PC-3 (cell line): Measurements from ENCODE around the gene CCDC192. TPM values are rescaled to one million over a fixed set of nuclear protein-coding genes. Genes with fewer than 3 reads are reported as not detected.

Experiments used
- ATAC-seq: fragments of 200-7000 bp; cut with Tn5 transposase; 2 replicates; pipeline ENCODE4 v1.9.1; 2020; ENCODE audit warnings: mild to moderate bottlenecking, moderate library complexity
- BruUV-seq: library from RNA; stranded (reverse); fragments of 400-500 nt; replicated peaks from 2 replicates; lab custom pipeline; 2021; lab: Mats Ljungman, UMichigan
- CTCF ChIA-PET: fragments of 300-600 bp; sonication (Branson Sonifier 250); formaldehyde crosslinking; loops from one replicate; lab custom pipeline; 2022; ENCODE audit warnings: antibody characterized with exemption; lab: Charles Lee
- POLR2A ChIA-PET: fragments of 300-600 bp; sonication (Branson Sonifier 250); formaldehyde crosslinking; loops from one replicate; lab custom pipeline; 2022; ENCODE audit warnings: antibody characterized with exemption; ENCODE audit not compliant: unreplicated experiment; lab: Charles Lee
- DNase-seq: peaks from one replicate; pipeline ENCODE4 v3.0.0-alpha.2; 2015
- H2AFZ ChIP-seq: fragments of 300-600 bp; sonication (generic); 2 replicates; pipeline ENCODE4 v1.6.0; 2016; ENCODE audit warnings: antibody characterized with exemption, low read length
- H3F3A ChIP-seq: fragments of 300-600 bp; sonication (generic); one replicate; pipeline ENCODE4 v1.6.0; 2017; ENCODE audit warnings: antibody characterized with exemption, low read length, control low read depth, mild to moderate bottlenecking; ENCODE audit not compliant: unreplicated experiment
- H3K27ac ChIP-seq: fragments of 300-600 bp; sonication (generic); 2 replicates; pipeline ENCODE4 v1.5.1; 2016; ENCODE audit warnings: mild to moderate bottlenecking, low read length
- H3K27me3 ChIP-seq: fragments of 300-600 bp; sonication (generic); 2 replicates; pipeline ENCODE4 v1.6.1; 2016; ENCODE audit warnings: low read length, mixed read lengths
- H3K36me3 ChIP-seq: fragments of 300-600 bp; sonication (generic); 2 replicates; pipeline ENCODE4 v1.6.1; 2016; ENCODE audit warnings: low read depth, mixed run types, low read length, mixed read lengths
- H3K4me1 ChIP-seq: fragments of 300-600 bp; sonication (generic); 2 replicates; pipeline ENCODE4 v1.5.1; 2016; ENCODE audit warnings: low read length; ENCODE audit not compliant: insufficient read depth
- H3K4me2 ChIP-seq: fragments of 300-600 bp; sonication (generic); 2 replicates; pipeline ENCODE4 v1.6.0; 2016; ENCODE audit warnings: low read length
- H3K4me3 ChIP-seq: fragments of 300-600 bp; sonication (generic); 2 replicates; pipeline ENCODE4 v1.5.1; 2016; ENCODE audit warnings: mild to moderate bottlenecking, low read length, mixed read lengths
- H3K79me2 ChIP-seq: fragments of 300-600 bp; sonication (generic); 2 replicates; pipeline ENCODE4 v1.6.1; 2017; ENCODE audit warnings: low read length, mixed read lengths
- H3K9ac ChIP-seq: fragments of 300-600 bp; sonication (generic); 2 replicates; pipeline ENCODE4 v1.6.0; 2016; ENCODE audit warnings: mild to moderate bottlenecking, low read length
- H3K9me2 ChIP-seq: fragments of 300-600 bp; sonication (generic); replicated peaks from 2 replicates; pipeline ENCODE4 v1.6.1; 2016; ENCODE audit warnings: mixed run types, low read length, mixed read lengths
- H3K9me3 ChIP-seq: fragments of 300-600 bp; sonication (generic); 2 replicates; pipeline ENCODE4 v1.6.1; 2016; ENCODE audit warnings: low read length, mixed read lengths
- H4K20me1 ChIP-seq: fragments of 300-600 bp; sonication (generic); 2 replicates; pipeline ENCODE4 v1.6.1; 2016; ENCODE audit warnings: low read length, mixed read lengths
- CTCF ChIP-seq: fragments of 300-600 bp; sonication (generic); conservative IDR thresholded peaks from 2 replicates; pipeline ENCODE4 v1.5.1; 2017; ENCODE audit warnings: antibody characterized with exemption, low read depth, mild to moderate bottlenecking, low read length
- EZH2 ChIP-seq: fragments of 300-600 bp; sonication (generic); IDR thresholded peaks from one replicate; pipeline ENCODE4 v1.6.1; 2017; ENCODE audit warnings: antibody characterized with exemption, mild to moderate bottlenecking, low read length; ENCODE audit not compliant: unreplicated experiment
- EZH2phosphoT487 ChIP-seq: fragments of 300-600 bp; sonication (generic); IDR thresholded peaks from 2 replicates; pipeline ENCODE4 v1.6.1; 2018; ENCODE audit warnings: mild to moderate bottlenecking, antibody characterized with exemption, low read length, borderline replicate concordance
- intact Hi-C: fragments of 100-400 bp; cut with micrococcal nuclease; formaldehyde crosslinking; loops from 2 replicates; pipeline ENCODE4 v1.9.0; 2023
- total RNA-seq: library from RNA; depleted of rRNA; stranded (reverse); fragments of >200 nt; gene quantifications from 2 replicates; pipeline ENCODE4 v1.2.3, GENCODE V29; 2014

Gene CCDC192
- total RNA-seq, 1 experiment from 2014 or later, result not detected

- Histone ChIP-seq H3K9me3 (no peaks in the 10 kb centered on the region), H2AFZ (no peak overlapping the region), H3K27me3 (no peaks in the 10 kb centered on the region), H3K4me1 (peaks cover 7% of the 10 kb centered on the region; the same call in 1 of the 2 replicates), H3K9me2 (no peaks in the 10 kb centered on the region), H3K9ac (no peak overlapping the region), H3F3A (no peaks in the 10 kb centered on the region), H3K4me2 (no peak overlapping the region), H3K36me3 (no peaks in the 10 kb centered on the region), H3K27ac (no peak overlapping the region), H3K4me3 (no peak overlapping the region), H4K20me1 (no peaks in the 10 kb centered on the region), H3K79me2 (no peaks in the 10 kb centered on the region)
- POLR2A ChIA-PET, result no interaction called here
- ATAC-seq (peak; percentile 75), DNase-seq (peak; percentile 27)
- intact Hi-C loops, result no loop called here
- no peak for TF ChIP-seq CTCF
- no peak for TF ChIP-seq EZH2
- no peak for TF ChIP-seq EZH2phosphoT487
- no TSS peak for BruUV-seq
- CTCF ChIA-PET, result no interaction called here
Measured at GRCh38 chr5:127801751-127802476, 98.7 kb downstream of the CCDC192 start.

- H3K4me1 ChIP-seq, result peaks cover 7% of the 10 kb centered on the region; the same call in 1 of the 2 replicates
- no TSS peak for BruUV-seq
- H3K9me2 ChIP-seq, result no peaks in the 10 kb centered on the region
- ChIA-PET POLR2A (no interaction called here), CTCF (no interaction called here)
- H4K20me1 ChIP-seq, result no peaks in the 10 kb centered on the region
- intact Hi-C loops, result no loop called here
- H3K27me3 ChIP-seq, result no peaks in the 10 kb centered on the region
- H3K4me2 ChIP-seq, result no peak overlapping the region
- no peak overlapping the region for H3K4me3 ChIP-seq
- no peaks in the 10 kb centered on the region for H3F3A ChIP-seq
- H3K36me3 ChIP-seq, result no peaks in the 10 kb centered on the region
- TF ChIP-seq EZH2 (no peak), CTCF (no peak), EZH2phosphoT487 (no peak)
- no peaks in the 10 kb centered on the region for H3K79me2 ChIP-seq
- DNase-seq (no peak), ATAC-seq (no peak)
- H3K9ac ChIP-seq, result no peak overlapping the region
- no peaks in the 10 kb centered on the region for H3K9me3 ChIP-seq
- H2AFZ ChIP-seq, result no peak overlapping the region
- H3K27ac ChIP-seq, result no peak overlapping the region
Measured at GRCh38 chr5:127802477-127802865, 99.3 kb downstream of the CCDC192 start.

- no peak for DNase-seq
- H3K9me2 ChIP-seq, result no peaks in the 10 kb centered on the region
- intact Hi-C loops, result no loop called here
- CTCF ChIA-PET, result no interaction called here
- H3K27me3 ChIP-seq, result no peaks in the 10 kb centered on the region
- H4K20me1 ChIP-seq, result no peaks in the 10 kb centered on the region
- H3K4me3 ChIP-seq, result no peak overlapping the region
- H2AFZ ChIP-seq, result no peak overlapping the region
- no TSS peak for BruUV-seq
- H3K9me3 ChIP-seq, result no peaks in the 10 kb centered on the region
- ATAC-seq, result peak; percentile 21; the same call in 1 of the 2 replicates
- H3K79me2 ChIP-seq, result no peaks in the 10 kb centered on the region
- TF ChIP-seq EZH2 (no peak), CTCF (no peak), EZH2phosphoT487 (no peak)
- POLR2A ChIA-PET, result no interaction called here
- no peaks in the 10 kb centered on the region for H3F3A ChIP-seq
- H3K9ac ChIP-seq, result no peak overlapping the region
- no peaks in the 10 kb centered on the region for H3K36me3 ChIP-seq
- peaks cover 7% of the 10 kb centered on the region; the same call in 1 of the 2 replicates for H3K4me1 ChIP-seq
- H3K4me2 ChIP-seq, result no peak overlapping the region
- H3K27ac ChIP-seq, result no peak overlapping the region
Measured at GRCh38 chr5:127804886-127805426, 101.8 kb downstream of the CCDC192 start.
